Measurements from ENCODE around the gene ROS1.
"Not testable (repeated sequence)": the region's sequence is repeated elsewhere in the genome, so short reads cannot be mapped to it uniquely, and the experiment has no call there.

Gene ROS1

DNA sequence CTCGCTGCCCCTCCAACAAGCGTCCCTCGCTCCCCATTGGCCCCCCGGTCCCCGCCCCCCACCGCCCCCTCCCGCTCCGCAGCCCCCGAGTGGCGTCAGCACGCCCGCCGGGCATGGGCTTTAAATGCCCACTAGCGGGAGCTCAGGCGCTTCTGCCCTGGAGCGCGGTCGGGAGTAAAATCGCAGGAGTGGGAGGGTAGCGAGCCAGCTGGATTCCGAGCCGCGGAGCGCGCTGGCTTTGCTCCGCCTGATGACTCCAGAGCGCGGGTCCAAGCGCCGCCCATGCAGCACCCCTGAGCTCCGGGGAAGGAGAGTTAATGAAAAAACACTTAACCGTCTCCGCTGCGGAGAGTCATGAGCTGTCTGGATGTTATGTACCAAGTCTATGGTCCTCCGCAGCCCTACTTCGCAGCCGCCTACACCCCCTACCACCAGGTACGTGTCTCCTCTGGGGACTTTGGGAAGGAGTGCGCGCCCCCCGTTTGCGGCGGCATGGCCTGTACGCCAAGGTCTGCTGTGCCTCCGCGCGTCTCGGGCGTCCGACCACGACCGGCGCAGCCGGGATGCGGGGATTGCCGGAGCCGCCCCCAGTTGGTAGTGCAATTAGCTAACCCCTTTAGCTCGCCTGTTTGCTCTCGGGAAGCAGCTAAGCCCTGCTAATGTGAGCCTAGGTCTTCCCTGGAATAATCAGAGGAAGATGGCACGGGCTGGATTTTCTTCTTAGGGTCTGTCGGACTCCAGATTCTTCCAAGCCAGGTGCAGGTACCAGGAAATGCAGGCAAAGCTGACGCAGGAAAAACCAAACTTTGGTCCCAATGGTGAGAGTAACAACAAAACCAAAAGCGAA is 160.1 kb downstream of the ROS1 start, which contains the start of gene VGLL2:
TSS of gene VGLL2 (plus strand) at position 149 of the 847 bp plus-strand sequence. CDS start at position 355, 206 bp downstream.
- no peak for DNase-seq

DNA sequence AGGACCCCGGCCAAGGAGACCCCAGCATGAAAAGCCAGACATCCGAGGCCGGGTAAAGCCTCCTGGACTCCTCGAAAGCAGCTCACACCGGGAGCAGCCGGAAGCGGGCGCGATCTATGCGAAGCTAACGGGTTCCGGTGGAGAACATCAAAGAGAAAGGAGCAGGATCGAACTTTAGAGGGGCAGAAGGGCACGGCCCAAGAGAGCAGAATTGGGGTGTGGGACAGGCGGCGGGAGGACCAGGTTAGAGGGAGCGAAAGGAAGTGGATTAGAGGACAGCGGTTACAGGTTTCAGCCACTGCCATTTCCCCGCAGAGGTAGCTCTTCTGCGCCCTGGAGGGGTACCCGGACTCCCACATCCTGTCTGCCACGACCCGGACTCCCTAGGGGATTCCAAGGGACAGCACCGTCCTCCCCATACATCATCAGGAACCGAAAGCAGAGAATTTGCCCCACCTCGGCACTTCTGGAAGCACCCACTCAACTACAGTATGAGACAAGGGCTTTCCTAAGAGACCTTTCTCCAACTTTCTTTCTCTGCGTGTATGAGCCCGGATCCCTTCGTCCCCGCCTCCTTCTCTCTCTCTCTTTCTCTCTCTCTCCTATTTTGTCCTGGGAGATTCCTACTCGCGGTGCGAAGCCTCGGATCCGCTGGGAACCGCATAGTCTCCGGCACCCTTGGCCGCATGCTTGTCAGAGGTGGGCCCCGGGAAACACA is 160.9 kb downstream of the ROS1 start:
- no peak for DNase-seq

DNA sequence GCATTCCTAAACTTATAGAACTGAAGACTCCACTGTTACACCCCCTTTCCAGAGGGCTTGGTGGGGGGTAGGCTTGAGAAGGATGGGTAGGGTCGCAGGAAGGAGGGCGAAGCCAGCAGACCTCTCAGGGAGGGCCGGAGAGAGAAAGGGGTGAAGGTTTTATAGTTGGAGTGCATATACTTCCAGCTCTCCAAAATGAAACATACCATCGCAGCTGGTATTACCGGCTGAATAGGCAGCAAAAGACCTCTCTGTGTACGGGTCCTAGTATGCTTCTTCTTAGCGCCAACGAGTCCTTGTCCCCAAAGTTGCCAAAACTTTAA is 161.4 kb downstream of the ROS1 start:
- no peak for DNase-seq

DNA sequence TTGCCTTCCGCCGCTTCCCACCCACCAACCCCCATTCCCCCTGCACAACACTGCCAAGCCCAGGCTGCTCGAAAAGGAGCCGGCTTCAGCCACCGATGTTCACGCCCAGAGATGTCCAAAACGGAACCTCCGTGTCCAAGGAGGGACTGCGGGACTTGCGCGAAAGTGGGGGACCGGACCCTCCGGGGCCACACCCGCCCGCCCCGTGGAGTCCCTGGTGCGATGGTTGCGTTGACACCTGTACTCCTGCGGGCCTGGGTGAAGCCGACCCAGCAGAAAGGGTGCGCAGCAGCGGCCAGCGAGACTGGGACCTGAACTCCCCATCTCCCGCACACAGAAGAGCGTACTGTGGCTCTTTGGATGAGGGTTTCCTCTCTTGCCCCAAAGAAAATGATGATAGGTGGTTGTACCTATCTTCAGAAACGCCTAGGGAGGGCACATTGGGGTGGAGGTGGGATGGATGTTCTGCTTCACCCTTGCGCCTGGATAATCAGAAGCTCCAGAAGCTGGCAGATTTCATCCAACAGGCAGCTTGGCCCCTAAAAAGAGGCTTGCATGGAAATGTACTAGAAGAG is 162.3 kb downstream of the ROS1 start:
- no peak for DNase-seq

DNA sequence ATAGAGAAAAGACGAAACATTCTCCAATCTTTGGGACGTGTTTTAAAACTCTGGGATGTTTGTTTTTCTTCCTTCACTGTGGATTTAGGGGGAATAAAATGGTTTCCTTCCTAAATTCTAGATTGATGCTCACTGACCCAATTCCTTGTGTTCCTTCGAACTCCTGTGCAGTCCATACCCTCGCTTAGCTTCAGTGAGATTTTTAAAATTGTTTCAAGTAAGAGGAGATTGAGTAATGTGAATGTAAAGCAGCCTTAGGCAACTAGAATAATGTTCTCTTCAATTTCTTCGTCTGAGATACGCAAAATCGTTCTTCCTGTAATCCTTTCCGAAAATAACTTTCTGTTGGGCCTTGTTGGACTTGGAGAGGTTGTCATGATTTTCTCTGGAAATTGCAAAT is 162.9 kb downstream of the ROS1 start:
- no peak for DNase-seq

DNA sequence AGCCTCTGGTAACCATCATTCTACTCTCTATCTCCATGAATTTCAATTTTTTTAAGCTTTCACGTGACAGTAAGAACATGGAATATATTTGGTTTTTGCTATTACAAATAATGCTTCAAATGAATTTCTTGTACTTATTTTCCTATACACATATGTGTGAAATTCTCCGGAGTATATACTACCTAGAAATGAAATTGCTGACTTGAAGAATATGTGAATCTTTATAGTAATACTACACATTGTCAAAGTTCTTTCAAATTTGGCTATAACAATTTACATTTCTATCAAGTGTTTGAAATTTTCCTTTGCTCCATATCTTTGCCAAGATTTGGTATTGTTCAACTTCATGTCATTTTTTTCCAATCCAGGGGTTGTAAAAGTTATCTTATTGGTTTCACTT is 172.0 kb downstream of the ROS1 start:
- DNase-seq, result no peak

DNA sequence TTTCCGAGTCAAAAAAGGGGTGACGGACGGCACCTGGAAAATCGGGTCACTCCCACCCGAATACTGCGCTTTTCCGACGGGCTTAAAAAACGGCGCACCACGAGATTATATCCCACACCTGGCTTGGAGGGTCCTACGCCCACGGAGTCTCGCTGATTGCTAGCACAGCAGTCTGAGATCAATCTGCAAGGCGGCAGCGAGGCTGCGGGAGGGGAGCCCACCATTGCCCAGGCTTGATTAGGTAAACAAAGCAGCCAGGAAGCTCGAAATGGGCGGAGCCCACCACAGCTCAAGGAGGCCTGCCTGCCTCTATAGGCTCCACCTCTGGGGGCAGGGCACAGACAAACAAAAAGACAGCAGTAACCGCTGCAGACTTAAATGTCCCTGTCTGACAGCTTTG is 180.8 kb downstream of the ROS1 start:
- not testable (repeated sequence) for DNase-seq

DNA sequence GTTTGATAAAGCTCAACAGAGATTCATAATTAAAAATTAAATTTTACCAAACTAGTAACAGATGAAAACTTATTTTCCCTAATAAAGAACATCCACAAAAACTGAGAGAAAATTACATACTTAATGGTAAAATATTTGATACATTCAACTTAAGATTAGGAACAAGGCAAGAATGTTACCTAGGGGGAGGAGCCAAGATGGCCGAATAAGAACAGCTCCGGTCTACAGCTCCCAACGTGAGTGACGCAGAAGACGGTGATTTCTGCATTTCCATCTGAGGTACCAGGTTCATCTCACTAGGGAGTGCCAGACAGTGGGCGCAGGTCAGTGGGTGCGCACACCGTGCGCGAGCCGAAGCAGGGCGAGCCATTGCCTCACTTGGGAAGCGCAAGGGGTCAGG is 181.2 kb downstream of the ROS1 start:
- not testable (repeated sequence) for DNase-seq

Data from CD4-positive, alpha-beta T cell treated with Interleukin-15 for 1 hour (primary cell).